GM21423 (cell line): ENCODE results near the gene THADA.
"Not testable (repeated sequence)": the region's sequence is repeated elsewhere in the genome, so short reads cannot be mapped to it uniquely, and the experiment has no call there.

Experiments
- ATAC-seq: cut with Tn5 transposase; IDR thresholded peaks from one replicate; pipeline ENCODE4 v1.9.1; 2021; ENCODE audit warnings: mild to moderate bottlenecking, moderate library complexity; ENCODE audit not compliant: unreplicated experiment

Gene THADA

DNA sequence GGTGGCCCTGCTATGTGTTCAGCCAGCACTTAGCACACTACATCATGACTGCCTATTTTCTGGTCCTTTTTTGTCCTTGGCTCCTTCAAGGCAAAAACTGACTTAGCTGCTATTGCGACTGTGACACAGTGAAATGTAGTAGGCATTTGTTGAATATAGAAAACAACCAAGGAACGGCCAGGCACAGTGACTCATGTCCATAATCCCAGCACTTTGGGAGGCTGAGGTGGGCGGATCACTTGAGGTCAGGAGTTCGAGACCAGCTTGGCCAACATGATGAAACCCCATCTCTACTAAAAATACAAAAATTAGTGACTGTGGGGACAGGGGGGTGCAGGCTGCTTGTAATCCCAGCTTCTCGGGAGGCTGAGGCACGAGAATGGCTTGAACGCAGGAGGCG lies 199.5 kb downstream of the THADA start:
- ATAC-seq, result not testable (repeated sequence)

- no peak for ATAC-seq
These were observed 201.9 kb downstream of the THADA start for GRCh38 chr2:43393918-43394317.

DNA sequence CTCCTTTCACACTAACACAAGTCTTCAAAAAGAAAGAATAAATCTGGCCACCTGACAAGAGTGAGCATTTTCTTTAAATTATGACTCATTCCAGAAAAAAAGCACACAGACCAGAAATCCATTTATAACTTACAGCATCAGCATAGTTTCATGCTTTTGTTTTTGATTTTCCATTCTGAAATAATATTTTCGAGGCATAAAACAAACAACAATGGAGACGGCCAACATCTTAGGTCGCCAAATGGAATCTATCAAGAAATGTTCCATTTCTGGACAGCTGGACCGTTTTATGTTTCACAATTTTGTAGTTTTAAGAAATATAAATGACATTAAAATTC lies 204.0 kb downstream of the THADA start:
- no peak for ATAC-seq

DNA sequence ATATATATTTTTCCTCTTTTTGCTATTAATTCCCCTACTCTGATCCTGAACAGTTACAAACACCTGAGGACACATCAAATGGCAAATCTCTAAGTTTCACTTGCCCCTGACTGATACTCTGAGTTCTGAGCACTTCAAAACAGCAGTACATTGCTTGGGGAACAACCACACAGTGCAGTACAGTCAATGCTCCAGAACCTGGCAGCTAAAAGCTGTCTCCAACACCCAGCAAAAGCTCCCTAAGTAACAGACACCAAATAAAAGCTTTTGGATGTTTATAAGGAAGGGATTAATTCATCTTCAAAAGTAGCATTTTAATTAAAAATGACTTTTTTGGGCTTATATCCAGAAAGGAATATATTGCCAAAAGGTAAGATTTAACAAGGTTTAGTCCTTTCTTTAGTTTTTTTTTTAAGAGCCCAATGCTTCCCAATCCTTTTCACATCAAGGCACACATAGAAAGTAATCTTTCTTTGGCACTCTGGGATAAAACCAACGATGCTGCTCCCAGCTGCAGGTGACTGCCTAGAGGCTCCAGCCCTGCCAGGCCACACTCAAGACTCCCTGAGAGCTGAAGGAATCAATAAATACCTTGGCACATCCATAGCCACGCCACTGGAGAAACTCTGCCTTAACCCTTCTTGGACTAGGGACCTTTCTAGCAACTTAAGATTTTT lies 204.5 kb downstream of the THADA start:
- no peak for ATAC-seq

DNA sequence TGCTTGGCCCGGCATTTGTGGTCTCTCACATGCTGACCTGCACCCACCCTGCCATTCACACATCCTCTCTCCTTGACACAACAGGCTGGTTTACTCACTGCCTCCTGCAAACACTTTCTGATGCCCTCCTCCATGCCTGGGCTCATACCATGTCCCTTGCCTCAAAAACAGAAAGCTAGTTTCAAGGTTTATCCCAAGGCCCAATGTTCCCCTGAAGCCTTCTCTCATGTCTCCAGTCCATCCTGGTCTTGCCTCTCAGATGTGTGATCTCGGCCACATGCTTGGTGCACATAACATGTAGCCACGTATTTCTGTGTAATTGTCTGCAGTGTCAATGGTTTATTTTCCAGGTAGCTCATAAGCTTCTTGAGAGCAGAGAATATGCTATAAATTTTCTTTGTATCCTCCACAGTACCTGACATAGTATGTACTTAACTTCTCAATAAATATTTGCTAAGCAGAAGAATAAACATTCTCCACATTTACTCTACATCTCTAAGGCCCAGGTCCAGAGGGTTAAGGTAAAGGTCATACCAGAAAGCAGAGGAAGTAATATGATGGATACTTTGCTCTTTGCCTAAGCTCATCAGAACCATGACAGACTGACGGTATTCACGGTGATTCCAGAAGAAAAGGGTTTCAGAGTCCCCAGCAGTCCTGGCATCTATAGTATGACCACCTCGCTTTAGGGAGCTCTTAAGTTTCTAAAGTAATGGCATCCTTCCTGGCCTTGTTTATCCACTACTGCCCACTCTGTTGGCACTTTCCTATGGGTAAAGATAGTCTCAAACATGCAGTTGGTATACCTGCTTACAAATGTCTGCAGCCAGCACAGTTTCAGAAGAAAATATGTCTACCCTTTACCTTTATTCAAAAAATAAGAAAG lies 206.0 kb downstream of the THADA start:
- ATAC-seq, result no peak

GRCh38 chr2:43388371-43388770 lies 207.5 kb downstream of the THADA start:
- no peak for ATAC-seq

DNA sequence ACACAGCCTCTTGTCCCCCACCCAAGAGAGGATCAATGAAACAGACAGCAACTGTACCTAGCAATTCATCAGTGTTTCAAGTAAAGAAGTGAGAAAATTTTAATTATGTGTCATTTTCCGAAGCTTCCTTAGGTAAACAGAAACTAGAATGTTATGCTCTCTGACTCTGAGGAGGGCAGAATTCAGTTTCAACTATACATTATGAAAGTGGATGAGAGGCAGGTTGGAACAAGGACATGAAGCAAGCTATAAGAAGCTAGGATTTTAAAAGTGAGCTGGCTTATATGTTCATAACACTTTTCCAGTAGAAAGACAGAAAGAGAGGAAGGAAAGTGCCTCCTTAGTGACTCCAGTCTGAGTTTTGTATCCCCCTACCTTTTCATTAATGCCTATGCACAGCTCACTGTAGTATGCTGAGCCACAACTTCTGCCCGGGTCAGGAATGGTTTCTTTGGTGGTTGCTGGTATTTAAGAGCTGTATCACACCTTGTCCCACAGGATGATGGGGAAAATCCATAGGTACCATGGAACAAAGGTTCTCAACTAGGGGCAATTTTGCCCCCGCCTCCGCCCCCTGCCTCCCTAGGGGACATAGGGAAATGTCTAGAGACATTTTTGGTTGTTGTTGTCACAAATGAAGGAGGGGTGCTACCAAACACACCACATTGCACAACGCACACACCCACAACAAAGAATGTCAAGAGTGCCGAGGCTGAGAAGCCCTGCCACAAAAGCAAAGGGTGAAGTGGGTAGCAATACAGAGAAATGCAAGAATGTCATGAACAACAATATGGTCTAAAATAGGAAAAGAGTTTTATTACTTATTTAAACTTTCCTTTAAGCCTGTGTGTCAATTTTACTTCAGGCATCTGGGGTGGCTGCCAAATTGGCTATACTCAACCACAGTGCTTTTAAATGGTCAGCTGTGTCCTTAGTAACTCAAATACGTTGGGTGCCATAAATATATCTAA lies 208.5 kb downstream of the THADA start:
- ATAC-seq, result peak; percentile 79

DNA sequence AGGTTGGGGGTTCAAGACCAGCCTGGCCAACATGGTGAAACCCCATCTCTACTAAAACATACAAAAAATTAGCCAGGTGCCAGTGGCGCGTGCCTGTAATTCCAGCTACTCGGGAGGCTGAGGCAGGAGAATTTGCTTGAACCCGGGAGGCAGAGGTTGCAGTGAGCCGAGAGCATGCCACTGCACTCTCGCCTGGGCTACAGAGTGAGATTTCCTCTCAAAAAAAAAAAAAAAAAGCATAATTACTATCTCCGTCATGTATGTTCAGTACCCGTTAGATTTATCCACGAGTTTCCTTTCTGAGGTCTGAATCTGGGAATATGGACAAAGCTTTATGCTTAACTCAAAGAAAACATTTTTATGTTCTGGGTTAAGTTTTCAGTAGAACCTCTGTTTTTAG lies 209.2 kb downstream of the THADA start:
- ATAC-seq, result not testable (repeated sequence)

DNA sequence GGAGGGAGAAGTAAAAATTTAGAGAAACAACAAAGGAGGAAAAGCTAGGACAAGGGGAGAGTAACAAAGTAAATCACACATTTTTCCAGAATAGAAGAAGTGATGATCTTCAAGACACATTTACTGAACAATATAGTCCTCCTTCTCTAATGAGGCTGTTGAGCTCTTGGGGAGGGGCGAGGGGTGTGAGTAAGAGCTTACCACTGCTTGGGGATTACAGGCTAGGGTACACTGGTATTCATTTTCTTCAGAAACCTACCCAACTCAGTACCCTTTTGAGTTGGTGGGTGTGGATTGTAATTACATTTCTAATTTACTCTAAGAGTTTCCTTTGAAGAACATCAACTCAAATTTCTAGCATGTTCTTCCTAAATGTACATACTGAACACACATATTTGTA lies 211.7 kb downstream of the THADA start:
- no peak for ATAC-seq

- no peak for ATAC-seq
These were observed 212.3 kb downstream of the THADA start for GRCh38 chr2:43383533-43383932.

GRCh38 chr2:43379494-43379893 lies 216.3 kb downstream of the THADA start:
- ATAC-seq, result no peak

DNA sequence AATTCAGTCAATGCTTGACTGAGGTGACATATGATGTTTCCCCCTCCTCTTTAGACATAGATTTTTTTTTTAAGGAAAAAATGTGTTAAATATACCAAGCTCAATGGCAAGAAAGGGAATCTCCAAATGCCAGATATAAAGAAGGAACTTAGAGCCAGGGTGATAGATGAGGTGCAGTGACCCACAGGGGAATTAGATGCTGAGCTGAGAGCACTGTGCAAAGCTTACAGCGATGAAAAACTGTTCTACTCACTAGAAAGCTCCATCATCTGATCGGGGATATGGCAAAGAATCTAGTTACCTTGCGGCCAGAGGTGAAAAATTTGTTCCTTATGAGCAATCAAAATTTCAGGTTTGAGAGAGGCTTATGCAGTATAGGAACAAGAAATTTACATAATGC lies 218.5 kb downstream of the THADA start:
- no peak for ATAC-seq

DNA sequence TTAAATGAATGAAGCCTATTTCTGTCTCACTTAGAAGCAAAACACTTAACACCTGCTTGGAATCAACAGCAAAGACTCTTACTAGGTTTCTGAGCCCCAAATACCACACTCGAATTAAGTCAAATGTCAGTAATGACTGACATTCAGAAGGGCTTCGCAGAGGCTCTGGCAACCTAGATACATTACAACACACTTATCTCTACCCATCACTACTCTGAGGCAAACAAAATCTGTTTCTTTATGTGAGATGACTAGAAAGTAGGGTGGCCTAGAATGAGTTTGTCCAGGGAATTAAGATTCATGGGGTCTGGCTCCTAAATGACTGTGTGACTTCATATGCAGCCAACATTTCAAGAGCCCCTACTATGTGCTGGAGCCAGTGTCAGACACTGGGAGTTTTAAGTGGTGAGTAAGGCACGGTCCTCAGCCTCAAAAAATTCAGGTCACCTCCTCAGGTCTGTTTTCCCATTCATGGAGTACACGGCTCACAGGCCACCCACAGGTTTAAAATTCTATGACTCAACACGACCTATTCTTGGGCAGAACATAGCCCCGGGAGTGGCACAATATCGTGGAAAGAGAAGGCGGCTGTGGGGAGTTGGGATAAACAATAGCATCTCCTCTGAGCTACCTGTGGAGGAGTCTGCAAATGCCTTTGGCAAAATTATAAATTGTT lies 219.2 kb downstream of the THADA start:
- no peak for ATAC-seq

- ATAC-seq, result no peak
These were observed 219.9 kb downstream of the THADA start for GRCh38 chr2:43375746-43376522.

DNA sequence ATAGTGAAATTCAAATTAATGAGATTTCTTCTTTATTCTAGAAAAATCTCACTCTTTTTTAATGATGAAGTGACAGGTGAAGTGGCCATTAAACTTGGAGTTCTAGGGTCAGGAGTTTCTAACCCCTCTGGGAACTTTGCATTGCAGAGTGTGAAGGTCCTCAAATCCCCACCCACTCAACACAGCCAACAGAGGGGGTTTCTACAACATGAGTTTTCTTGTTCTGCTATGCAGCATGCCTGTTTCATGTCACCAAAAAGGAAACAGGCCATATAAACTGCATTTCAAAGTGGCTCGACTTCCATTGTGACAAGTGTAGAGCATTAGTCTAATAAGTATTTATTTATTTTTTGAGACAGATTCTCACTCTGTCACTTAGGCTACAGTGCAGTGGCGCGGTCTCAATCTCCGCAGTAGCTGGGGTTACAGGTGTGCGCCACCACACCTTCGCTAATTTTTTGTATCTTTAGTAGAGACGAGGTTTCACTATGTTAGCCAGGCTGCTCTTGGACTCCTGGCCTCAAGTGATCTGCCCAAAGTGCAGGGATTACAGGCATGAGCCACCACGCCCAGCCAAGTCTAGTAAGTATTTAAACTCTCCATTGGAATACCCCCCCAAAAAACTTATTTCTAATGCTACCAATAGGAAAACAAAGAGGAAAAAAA lies 223.3 kb downstream of the THADA start:
- no peak for ATAC-seq

- ATAC-seq, result no peak
These were observed 225.1 kb downstream of the THADA start for GRCh38 chr2:43370705-43371104.

GRCh38 chr2:43370146-43370545 lies 225.7 kb downstream of the THADA start:
- ATAC-seq, result no peak

DNA sequence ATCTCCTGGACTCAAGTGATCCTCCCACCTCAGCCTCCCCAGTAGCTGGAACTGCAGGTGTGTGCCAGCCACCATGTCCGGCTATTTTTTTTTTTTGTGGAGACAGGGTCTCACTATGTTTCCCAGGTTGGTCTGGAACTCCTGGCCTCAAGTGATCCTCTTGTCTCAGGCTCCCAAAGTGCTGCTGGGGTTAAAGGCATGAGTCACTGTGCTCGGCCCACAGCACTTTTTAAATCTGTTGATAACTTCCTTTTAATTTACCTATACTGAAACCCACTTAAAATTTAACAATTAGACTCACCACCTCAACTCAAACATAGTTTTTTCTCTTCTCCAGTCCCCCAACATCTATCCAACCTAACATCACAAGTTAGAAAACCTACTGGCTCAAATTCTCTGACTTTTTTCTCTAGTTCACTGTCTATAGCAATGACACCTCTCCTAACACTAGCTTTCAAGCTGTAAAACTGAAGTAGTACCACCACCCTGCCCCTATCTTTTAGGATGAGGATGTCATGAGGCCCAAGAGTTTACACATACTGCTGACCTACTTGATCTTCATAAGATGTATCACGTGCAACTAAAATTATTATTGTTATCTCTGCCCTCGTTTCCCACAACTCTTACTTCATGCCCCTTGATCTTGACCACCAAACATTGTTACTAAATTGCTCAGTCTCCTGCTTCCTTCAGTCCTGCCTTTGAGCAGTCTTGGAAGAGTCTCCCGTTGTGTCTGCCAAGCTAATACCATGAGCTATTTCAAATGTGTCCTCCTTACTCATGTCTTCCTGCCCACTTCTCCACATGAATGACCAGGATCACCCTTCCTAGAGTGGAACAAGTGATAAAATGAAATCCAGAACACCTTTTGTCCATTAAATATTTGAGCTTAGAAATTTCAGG lies 227.1 kb downstream of the THADA start:
- no peak for ATAC-seq
